Measurements from ENCODE around the gene SLC22A7.

SLC22A7 gene

GRCh38 chr6:43274127-43274915 is 23.7 kb upstream of the SLC22A7 start:
- Histone ChIP-seq H3K4me3 (ENCODE audit: low read depth, low read length) (no peak overlapping the region), H3K9me3 (no peaks in the 10 kb centered on the region), H3K36me3 (no peaks in the 10 kb centered on the region), H3K4me1 (peaks cover 4% of the 10 kb centered on the region), H3K27me3 (peaks cover 8% of the 10 kb centered on the region; the same call in 1 of the 2 replicates)
- no peak for TF ChIP-seq CTCF (IDR thresholded peaks at IDR 0.05; ENCODE audit: low read depth, low read length)
- no peak for DNase-seq

DNA sequence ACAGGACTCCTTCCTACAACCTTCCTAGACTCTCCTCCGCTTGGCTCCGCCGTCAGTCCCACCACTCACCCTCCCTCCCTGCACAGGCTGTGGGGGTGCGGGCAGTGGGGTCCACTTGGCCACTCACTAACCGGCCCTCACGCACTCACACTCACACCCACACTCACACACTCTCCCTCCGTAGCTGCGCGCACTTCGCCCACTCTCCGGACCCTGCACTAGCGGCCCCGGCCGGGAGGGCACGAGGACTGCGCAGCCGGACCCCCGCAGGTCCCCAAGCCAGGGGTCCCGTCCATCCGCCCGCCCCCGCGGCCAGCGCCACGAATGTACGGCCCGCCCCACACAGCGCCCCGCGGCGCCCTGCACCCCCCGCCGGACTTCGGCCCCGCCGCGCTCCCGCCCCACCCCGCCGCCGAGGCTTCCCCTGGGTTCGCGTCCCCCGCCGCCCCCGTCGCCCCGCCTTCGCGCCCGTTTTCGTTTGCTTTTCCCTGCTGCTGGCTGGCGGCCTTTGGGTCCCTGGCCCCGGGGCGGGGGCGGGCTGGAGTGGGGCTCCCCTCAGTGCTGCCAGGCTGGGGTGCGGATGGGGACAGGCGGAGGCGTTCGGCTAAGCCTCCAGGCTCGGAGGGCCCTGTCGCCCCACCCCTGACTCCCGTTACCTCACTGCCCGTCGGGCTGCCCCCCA is 23.0 kb upstream of the SLC22A7 start:
- no peak for TF ChIP-seq CTCF (IDR thresholded peaks at IDR 0.05; ENCODE audit: low read depth, low read length)
- Histone ChIP-seq H3K4me1 (peaks cover 2% of the 10 kb centered on the region), H3K9me3 (no peaks in the 10 kb centered on the region), H3K36me3 (no peaks in the 10 kb centered on the region), H3K27me3 (peaks cover 8% of the 10 kb centered on the region; the same call in 1 of the 2 replicates), H3K4me3 (ENCODE audit: low read depth, low read length) (no peak overlapping the region)
- DNase-seq, result no peak

GRCh38 chr6:43275801-43276576 is 22.1 kb upstream of the SLC22A7 start:
- no peak overlapping the region for H3K4me3 ChIP-seq (ENCODE audit: low read depth, low read length)
- no peaks in the 10 kb centered on the region for H3K9me3 ChIP-seq
- TF ChIP-seq CTCF (IDR thresholded peaks at IDR 0.05; ENCODE audit: low read depth, low read length), result no peak
- H3K4me1 ChIP-seq, result no peaks in the 10 kb centered on the region
- H3K36me3 ChIP-seq, result no peaks in the 10 kb centered on the region
- peaks cover 8% of the 10 kb centered on the region; the same call in 1 of the 2 replicates for H3K27me3 ChIP-seq
- no peak for DNase-seq

DNA sequence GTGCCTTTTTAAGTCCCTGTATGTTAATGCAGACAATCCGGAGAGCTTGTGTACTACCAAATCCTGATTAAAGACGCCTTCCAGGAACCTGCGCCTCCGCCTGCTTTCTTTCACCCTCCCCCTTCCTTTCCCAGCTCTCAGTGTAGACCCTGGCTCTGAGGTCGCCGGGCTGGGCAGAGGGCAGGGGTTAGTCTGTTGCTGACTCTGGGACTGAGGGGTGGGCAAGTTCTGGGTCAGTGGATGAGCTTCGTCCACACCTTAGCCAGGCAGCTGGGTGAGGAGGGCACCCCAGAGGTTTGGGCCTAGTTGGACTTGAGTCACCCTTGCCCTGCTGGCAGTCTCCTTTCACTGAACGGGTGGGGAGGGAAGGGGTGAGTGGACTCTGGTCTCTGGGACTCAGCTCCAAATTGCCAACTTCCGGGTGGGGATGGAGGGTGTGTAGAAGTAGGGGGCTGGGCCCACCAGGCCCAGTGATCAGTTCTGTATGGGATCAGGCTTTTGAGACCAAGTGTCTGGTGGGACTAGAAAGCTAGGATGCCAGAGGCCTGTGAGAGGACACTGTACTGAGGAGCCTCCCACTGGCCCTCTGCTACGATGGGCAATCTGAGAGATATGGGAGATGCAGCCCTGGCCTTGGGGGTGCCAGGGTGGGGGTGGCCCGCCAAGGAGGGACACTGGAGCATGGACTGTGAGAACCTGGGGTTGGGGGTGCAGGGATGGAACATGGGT is 21.3 kb upstream of the SLC22A7 start:
- no peaks in the 10 kb centered on the region for H3K36me3 ChIP-seq
- peaks cover 8% of the 10 kb centered on the region; the same call in 1 of the 2 replicates for H3K27me3 ChIP-seq
- no peaks in the 10 kb centered on the region for H3K4me1 ChIP-seq
- no peak for TF ChIP-seq CTCF (IDR thresholded peaks at IDR 0.05; ENCODE audit: low read depth, low read length)
- H3K4me3 ChIP-seq (ENCODE audit: low read depth, low read length), result no peak overlapping the region
- DNase-seq, result no peak
- H3K9me3 ChIP-seq, result no peaks in the 10 kb centered on the region

DNA sequence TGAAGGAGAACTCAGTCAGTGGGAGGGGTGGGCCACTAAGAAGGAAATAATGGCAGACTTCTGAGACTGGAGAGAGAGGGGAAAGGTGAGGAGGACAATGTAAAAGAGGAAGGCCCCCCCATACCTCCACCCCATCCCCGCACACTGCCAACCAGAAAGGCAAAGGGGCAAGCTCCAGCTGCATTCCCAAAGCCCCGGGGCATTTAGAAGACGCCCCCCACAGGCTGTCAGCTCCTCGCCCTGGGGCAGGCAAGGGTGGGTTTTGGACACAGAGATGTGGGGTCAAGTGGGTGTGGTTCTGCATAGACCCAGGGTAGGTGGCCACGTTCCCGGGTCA is 20.8 kb upstream of the SLC22A7 start:
- no peak overlapping the region for H3K4me3 ChIP-seq (ENCODE audit: low read depth, low read length)
- H3K27me3 ChIP-seq, result peaks cover 8% of the 10 kb centered on the region; the same call in 1 of the 2 replicates
- no peak for TF ChIP-seq CTCF (IDR thresholded peaks at IDR 0.05; ENCODE audit: low read depth, low read length)
- H3K4me1 ChIP-seq, result no peaks in the 10 kb centered on the region
- no peak for DNase-seq
- H3K36me3 ChIP-seq, result no peaks in the 10 kb centered on the region
- H3K9me3 ChIP-seq, result no peaks in the 10 kb centered on the region

Measured in BE2C (cell line).